ENCODE results near the gene SPATA32. TPM values are rescaled to one million over a fixed set of nuclear protein-coding genes. Genes with fewer than 3 reads are reported as not detected.

The SPATA32 gene
- total RNA-seq, 2 experiments from 2014 or later = 0.21 to 0.25 TPM

DNA sequence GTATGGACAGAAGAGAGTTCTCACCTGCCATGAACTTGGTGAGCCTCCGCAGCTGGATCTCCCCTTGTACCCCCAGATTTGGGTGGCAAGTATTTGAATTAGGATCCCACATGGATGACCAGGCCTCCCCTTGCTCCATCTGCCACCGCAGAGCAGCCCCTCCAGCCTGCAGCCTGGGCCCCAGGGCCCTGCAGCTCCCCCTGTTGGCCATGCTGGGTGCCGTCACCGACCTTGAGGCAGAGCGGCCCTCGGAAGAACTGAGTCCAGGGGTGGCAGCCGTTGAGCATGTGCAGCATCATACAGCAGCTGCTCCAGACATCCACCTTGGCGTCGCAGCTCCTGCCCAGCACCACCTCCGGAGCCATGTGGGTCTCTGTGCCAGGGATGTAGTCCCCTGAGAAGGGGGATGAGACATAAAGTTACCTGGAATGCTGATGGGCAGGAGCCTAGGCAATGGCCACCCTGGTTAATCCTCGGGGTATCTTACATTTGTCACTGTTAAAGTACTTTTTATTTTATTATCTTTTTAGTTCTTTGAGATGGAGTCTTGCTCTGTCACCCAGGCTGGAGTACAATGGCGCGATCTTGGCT is 9.0 kb upstream of the SPATA32 start:
- peak; percentile 78 for DNase-seq
- Mint-ChIP-seq H3K27ac (peak overlapping the region; percentile 47), H3K36me3 (ENCODE audit: low read depth) (peaks cover 71% of the 10 kb centered on the region), H3K27me3 (no peaks in the 10 kb centered on the region), H3K4me3 (no peak overlapping the region), H3K4me1 (peaks cover 18% of the 10 kb centered on the region), H3K9me3 (ENCODE audit: low read depth) (no peaks in the 10 kb centered on the region)
- ChIA-PET POLR2A (no interaction called here), CTCF (interaction anchor here (0.6 to 3.5 kb wide), 13 partner anchors 12 to 206 kb away, joined by 3 to 38 read pairs (median 4); no protein-coding TSS in a partner anchor)
- peak; percentile 75 for ATAC-seq
- intact Hi-C loops (cut with DNase I, micrococcal nuclease) = loop anchor here in 1 of 2 experiments (1.0 kb wide), 1 partner anchor 52 kb away; no protein-coding TSS in a partner anchor

DNA sequence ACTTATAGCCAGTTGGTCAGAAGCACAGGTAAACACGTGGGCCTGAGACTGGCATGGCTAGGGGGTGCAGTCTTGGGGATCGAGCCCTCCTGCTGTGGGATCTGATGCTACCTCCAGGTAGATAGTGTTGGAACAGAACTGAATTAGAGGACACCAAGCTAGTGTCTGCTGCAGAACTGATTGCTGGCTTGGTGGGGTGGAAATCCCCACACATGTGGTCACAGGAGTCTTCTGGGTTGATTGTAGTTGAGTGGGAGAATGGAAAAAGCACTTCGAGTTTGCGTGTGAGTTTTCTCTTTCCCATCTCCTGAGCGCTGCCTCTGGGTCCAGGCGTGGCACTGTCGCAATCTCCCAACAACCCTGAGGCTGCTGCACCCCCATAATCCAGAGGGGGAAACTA is 8.0 kb upstream of the SPATA32 start:
- ATAC-seq = peak; percentile 31
- Mint-ChIP-seq H3K27me3 (no peaks in the 10 kb centered on the region), H3K4me1 (peaks cover 18% of the 10 kb centered on the region), H3K4me3 (no peak overlapping the region), H3K9me3 (ENCODE audit: low read depth) (no peaks in the 10 kb centered on the region), H3K27ac (peak overlapping the region; percentile 1), H3K36me3 (ENCODE audit: low read depth) (peaks cover 74% of the 10 kb centered on the region)
- CTCF ChIA-PET = interaction anchor here (0.9 to 5.0 kb wide), 7 partner anchors 7 to 120 kb away, joined by 3 to 26 read pairs (median 5); no protein-coding TSS in a partner anchor
- POLR2A ChIA-PET = no interaction called here
- DNase-seq = no peak
- intact Hi-C loops (cut with DNase I, micrococcal nuclease) = no loop called here

DNA sequence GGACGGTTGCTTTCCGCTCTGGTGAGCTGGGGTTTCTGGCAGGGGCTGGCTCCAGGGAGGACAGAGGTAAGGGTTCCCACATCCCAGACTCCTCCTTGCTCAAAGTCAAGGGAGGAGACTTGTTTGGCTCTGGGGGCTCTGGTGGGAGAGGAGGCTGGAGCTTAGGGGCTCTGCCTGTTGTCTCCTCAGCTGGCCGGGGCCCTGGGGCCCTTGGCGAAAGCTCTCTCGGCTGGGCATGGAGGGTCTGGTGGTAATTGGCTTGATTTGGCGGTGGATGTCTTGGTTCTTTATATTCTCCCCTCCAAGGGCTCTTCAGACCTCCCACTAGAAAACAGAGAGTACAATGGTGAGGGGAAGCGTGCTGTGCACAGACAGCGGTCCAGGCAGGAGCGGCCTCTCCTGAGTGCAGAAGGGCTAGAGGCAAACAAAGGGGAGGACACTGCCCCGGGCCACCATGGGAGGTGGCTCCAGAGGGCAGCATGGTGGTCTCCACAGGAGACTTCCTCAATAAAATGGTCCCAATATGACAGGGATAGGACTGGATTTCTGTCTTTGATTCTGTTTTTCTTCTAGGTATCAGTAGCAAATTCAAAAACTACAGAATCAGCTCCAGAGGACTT is 5.7 kb upstream of the SPATA32 start:
- peaks cover 73% of the 10 kb centered on the region for H3K36me3 Mint-ChIP-seq (ENCODE audit: low read depth)
- DNase-seq (no peak), ATAC-seq (no peak)
- POLR2A ChIA-PET = interaction anchor here (0.7 to 1.7 kb wide), 3 partner anchors 11 to 53 kb away, joined by 3 to 4 read pairs (median 3); no protein-coding TSS in a partner anchor
- H3K9me3 Mint-ChIP-seq (ENCODE audit: low read depth) = no peaks in the 10 kb centered on the region
- no peak overlapping the region for H3K27ac Mint-ChIP-seq
- intact Hi-C loops (cut with DNase I, micrococcal nuclease) = no loop called here
- H3K4me1 Mint-ChIP-seq = peaks cover 25% of the 10 kb centered on the region
- H3K27me3 Mint-ChIP-seq = no peaks in the 10 kb centered on the region
- no peak overlapping the region for H3K4me3 Mint-ChIP-seq
- CTCF ChIA-PET = interaction anchor here (0.6 to 5.0 kb wide), 9 partner anchors 9 to 644 kb away, joined by 3 to 26 read pairs (median 4); no protein-coding TSS in a partner anchor

DNA sequence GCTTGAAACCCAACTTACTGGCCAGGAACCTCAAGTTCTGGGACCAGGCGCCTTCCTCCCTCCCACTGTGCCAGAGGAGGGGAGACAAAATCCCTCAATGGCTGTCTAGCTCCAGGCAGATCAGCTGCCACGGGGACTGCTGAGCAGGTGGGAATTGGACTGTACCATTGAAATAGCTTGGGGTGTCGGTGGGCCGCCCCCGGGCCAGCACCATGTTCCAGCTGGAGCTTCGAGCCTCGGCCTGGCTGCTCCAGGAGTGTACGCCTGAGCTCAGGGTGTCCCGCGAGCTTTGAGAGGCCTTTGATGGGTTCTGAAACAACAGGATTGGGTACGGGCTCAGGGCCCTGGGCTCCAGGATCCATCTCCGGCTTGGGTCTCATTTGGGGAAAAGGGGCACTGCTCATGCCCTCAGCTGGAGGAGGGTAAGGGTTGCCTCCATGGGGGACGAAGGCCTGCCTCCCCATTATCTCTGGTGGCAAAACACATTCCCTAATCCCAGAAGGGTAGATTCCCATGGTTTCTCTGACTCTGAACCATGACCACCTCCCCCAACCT is 4.6 kb upstream of the SPATA32 start:
- ChIA-PET POLR2A (interaction anchor here (0.7 to 1.7 kb wide), 3 partner anchors 10 to 175 kb away, joined by 3 to 4 read pairs (median 3); no protein-coding TSS in a partner anchor), CTCF (interaction anchor here (0.5 to 5.0 kb wide), 11 partner anchors 8 to 1129 kb away, joined by 3 to 26 read pairs (median 4); no protein-coding TSS in a partner anchor)
- H3K27me3 Mint-ChIP-seq = no peaks in the 10 kb centered on the region
- no peak overlapping the region for H3K4me3 Mint-ChIP-seq
- peaks cover 28% of the 10 kb centered on the region for H3K4me1 Mint-ChIP-seq
- H3K9me3 Mint-ChIP-seq (ENCODE audit: low read depth) = no peaks in the 10 kb centered on the region
- H3K36me3 Mint-ChIP-seq (ENCODE audit: low read depth) = peaks cover 63% of the 10 kb centered on the region
- H3K27ac Mint-ChIP-seq = no peak overlapping the region
- DNase-seq (no peak), ATAC-seq (no peak)
- intact Hi-C loops (cut with DNase I, micrococcal nuclease) = no loop called here

DNA sequence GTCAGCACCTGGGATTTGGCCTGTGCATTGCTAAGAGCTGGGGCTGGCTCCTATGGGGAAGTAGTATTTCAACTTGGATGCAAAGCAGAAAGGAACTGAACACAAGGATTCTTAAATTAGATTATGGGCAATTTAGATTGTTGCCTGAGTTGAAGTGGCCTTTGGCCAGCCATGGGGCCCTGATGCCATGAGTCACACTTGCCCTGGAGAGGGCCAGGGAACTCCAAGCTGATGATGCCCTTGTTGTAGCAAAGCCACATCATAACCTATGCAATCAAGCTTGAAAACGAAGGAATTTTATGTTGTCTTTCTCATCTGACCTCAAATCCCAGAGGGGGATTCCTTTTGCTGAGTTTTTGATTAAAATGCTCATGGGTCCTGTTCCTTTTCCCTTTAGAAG is 3.9 kb upstream of the SPATA32 start:
- ChIA-PET POLR2A (interaction anchor here (0.7 to 1.7 kb wide), 2 partner anchors 9 to 474 kb away, joined by 4 to 7 read pairs; no protein-coding TSS in a partner anchor), CTCF (interaction anchor here (0.6 to 5.0 kb wide), 8 partner anchors 10 to 594 kb away, joined by 3 to 26 read pairs (median 4); no protein-coding TSS in a partner anchor)
- no peak overlapping the region for H3K4me3 Mint-ChIP-seq
- no peak for DNase-seq
- H3K36me3 Mint-ChIP-seq (ENCODE audit: low read depth) = peaks cover 60% of the 10 kb centered on the region
- no peak for ATAC-seq
- peaks cover 29% of the 10 kb centered on the region for H3K4me1 Mint-ChIP-seq
- intact Hi-C loops (cut with DNase I, micrococcal nuclease) = no loop called here
- peak overlapping the region; percentile 19 for H3K27ac Mint-ChIP-seq
- no peaks in the 10 kb centered on the region for H3K9me3 Mint-ChIP-seq (ENCODE audit: low read depth)
- H3K27me3 Mint-ChIP-seq = no peaks in the 10 kb centered on the region

DNA sequence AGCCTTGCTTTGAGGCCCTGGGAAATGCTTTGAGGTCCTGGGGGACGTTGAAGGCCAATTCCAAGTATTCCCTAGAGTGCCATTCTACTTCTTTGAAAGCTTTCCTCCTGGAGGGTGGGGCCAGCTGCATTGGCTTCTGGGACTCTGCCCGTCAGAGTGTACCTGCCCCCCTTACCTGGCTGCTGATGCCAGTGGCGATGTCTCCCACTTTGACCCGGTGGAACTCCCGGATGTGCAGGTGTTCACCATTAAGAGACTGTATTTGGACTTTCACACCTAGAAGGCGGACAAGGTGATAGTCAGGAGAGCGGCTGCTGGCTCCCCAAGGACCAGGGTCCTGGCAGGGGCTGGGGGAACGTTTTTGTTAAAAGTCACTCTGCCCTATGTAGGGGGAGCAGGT is 3.1 kb upstream of the SPATA32 start:
- Mint-ChIP-seq H3K4me3 (no peak overlapping the region), H3K36me3 (ENCODE audit: low read depth) (peaks cover 55% of the 10 kb centered on the region), H3K4me1 (peaks cover 20% of the 10 kb centered on the region), H3K27me3 (no peaks in the 10 kb centered on the region), H3K9me3 (ENCODE audit: low read depth) (no peaks in the 10 kb centered on the region), H3K27ac (no peak overlapping the region)
- POLR2A ChIA-PET = no interaction called here
- DNase-seq (no peak), ATAC-seq (no peak)
- CTCF ChIA-PET = interaction anchor here (0.9 to 5.0 kb wide), 5 partner anchors 9 to 121 kb away, joined by 3 to 26 read pairs (median 7); no protein-coding TSS in a partner anchor
- intact Hi-C loops (cut with DNase I, micrococcal nuclease) = loop anchor here in 1 of 2 experiments (5.0 kb wide), 1 partner anchor 122 kb away; no protein-coding TSS in a partner anchor

DNA sequence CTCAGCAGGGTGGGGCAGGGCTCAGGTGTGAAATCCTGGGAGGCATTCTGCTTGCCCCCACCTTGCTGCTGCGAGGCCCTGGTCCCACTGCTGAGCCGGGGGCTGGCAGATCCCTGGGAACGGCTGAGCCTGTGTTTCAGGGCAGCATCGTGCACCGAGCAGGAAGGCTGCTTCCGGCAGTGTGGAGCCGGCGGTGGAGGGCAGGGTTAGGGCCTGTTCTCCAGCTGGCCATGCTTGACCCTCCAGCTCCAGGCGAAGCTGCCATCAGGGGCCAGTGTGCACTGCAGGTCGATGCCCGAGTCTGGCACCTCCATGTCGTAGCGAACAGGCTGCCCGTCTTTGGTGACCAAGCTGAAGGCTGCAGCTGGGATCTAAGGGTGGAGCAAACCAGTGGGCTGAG is 2.5 kb upstream of the SPATA32 start:
- CTCF ChIA-PET = interaction anchor here (0.9 to 2.4 kb wide), 4 partner anchors 12 to 121 kb away, joined by 3 to 13 read pairs (median 4); no protein-coding TSS in a partner anchor
- intact Hi-C loops (cut with DNase I, micrococcal nuclease) = loop anchor here in 1 of 2 experiments (5.0 kb wide), 1 partner anchor 123 kb away; no protein-coding TSS in a partner anchor
- POLR2A ChIA-PET = no interaction called here
- ATAC-seq = no peak
- no peak overlapping the region for H3K4me3 Mint-ChIP-seq
- H3K4me1 Mint-ChIP-seq = peaks cover 18% of the 10 kb centered on the region
- peaks cover 51% of the 10 kb centered on the region for H3K36me3 Mint-ChIP-seq (ENCODE audit: low read depth)
- no peak overlapping the region for H3K27ac Mint-ChIP-seq
- no peaks in the 10 kb centered on the region for H3K27me3 Mint-ChIP-seq
- DNase-seq = no peak
- H3K9me3 Mint-ChIP-seq (ENCODE audit: low read depth) = no peaks in the 10 kb centered on the region

DNA sequence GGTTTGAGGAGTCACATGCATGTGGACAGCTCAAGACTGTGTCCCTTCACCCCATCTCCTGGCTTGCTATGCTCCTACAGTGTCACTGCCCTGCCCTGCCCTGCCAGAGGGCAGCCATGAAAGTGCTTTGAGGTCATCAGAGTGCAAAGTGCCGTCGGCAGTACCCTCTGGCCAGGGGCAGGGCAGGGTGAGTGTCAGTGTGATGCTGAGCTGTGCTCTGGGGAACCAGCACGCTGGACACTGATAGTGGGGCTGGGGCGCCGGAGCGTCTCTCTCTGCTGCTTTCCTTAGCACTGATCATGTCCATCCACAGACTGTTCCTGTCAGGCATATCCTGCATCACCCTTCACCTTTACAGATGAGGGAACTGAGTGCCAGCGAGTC is 1.6 kb upstream of the SPATA32 start:
- POLR2A ChIA-PET = interaction anchor here (1.2 to 1.4 kb wide), 2 partner anchors 44 to 114 kb away, joined by 3 to 4 read pairs; no protein-coding TSS in a partner anchor
- H3K27me3 Mint-ChIP-seq = no peaks in the 10 kb centered on the region
- CTCF ChIA-PET = interaction anchor here (0.6 to 2.4 kb wide), 7 partner anchors 8 to 121 kb away, joined by 3 to 13 read pairs (median 3); no protein-coding TSS in a partner anchor
- no peak for ATAC-seq
- no peak for DNase-seq
- peaks cover 21% of the 10 kb centered on the region for H3K4me1 Mint-ChIP-seq
- no peak overlapping the region for H3K27ac Mint-ChIP-seq
- no peak overlapping the region for H3K4me3 Mint-ChIP-seq
- intact Hi-C loops (cut with DNase I, micrococcal nuclease) = loop anchor here in 1 of 2 experiments (2.0 to 5.0 kb wide), 2 partner anchors 15 to 124 kb away; no protein-coding TSS in a partner anchor
- peaks cover 42% of the 10 kb centered on the region for H3K36me3 Mint-ChIP-seq (ENCODE audit: low read depth)
- H3K9me3 Mint-ChIP-seq (ENCODE audit: low read depth) = no peaks in the 10 kb centered on the region

DNA sequence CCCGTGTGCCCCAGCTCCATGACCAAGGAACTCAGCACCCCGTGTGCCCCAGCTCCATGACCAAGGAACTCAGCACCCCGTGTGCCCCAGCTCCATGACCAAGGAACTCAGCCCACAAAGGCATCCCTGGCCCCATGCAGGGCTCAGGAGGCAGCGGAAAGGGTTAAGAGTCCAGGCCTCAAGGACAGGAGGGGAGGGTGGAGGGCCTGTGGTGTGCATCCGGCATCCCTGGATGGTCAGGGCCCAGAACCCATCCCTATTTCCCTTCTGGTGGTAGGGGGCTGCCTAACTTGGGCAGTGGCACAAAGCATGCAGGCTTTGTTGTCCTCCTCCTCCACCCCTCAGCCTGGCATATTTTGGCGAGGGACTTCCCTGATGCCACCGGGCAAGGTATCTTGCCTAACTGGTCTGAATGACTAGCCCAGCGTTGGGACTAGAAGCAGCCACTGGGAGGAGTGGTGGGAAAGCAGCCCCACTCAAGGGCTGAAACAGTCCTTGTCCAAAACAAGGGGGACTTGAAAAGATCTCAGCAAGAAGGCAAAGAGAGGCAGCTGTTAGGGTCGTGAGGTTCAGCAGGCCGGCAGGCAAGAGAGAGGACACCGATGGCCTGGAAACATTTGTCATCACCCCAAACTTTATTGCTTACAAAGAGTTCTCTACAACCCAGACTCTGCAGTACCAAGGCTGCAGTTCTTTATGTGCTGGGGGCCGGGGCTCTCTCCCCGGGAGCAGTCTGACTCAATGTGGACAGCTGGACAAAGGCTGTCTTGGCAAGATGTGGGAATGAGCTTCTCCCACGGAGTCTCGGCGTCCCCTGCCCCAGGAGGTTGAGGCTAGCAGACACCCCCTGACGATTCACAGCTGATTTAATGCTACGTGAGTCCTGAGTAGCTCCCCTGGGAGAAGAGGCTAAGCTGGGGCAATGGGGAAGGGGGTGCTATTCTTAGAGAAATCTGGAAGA is 902 bp upstream of the SPATA32 start:
- H3K9me3 Mint-ChIP-seq (ENCODE audit: low read depth) = no peaks in the 10 kb centered on the region
- ATAC-seq (peak; percentile 1), DNase-seq (no peak)
- peaks cover 25% of the 10 kb centered on the region for H3K4me1 Mint-ChIP-seq
- H3K36me3 Mint-ChIP-seq (ENCODE audit: low read depth) = peaks cover 36% of the 10 kb centered on the region
- H3K27me3 Mint-ChIP-seq = no peaks in the 10 kb centered on the region
- POLR2A ChIA-PET = interaction anchor here (1.2 to 1.4 kb wide), 2 partner anchors 44 to 114 kb away, joined by 3 to 4 read pairs; no protein-coding TSS in a partner anchor
- peak overlapping the region; percentile 59 for H3K4me3 Mint-ChIP-seq
- CTCF ChIA-PET = interaction anchor here (0.6 to 2.4 kb wide), 7 partner anchors 9 to 121 kb away, joined by 3 to 13 read pairs (median 3); no protein-coding TSS in a partner anchor
- intact Hi-C loops (cut with DNase I, micrococcal nuclease) = loop anchor here (1.0 to 5.0 kb wide), 3 partner anchors 14 to 125 kb away; no protein-coding TSS in a partner anchor
- peak overlapping the region; percentile 72 for H3K27ac Mint-ChIP-seq

DNA sequence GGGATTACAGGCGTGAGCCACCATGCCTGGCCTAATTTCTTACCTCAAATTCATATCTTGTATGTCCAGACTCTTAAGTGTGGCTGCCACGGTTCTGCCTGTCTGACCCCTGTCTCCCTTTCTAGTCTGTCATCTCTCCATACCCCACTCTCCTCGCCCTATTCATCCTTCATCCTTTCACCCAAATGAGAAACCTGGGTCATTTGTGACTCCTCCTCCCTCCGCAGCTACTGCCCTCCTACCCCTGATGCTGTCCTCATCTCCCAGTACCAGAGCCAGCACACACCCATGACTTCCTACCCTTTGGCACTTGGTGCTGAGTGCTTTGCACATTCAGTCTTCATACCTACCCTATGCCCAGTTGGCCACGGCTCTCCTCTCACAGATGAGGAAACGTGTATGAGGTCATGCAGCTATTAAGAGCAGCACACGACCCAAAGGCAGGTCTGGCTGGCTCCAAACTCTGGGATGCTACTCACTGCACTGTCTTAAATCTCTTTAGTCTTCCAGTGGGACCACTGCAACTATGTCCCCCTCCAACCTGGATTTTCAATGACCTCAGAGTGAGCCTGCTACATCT is 1.6 kb downstream of the SPATA32 start:
- H3K4me3 Mint-ChIP-seq = no peak overlapping the region
- H3K4me1 Mint-ChIP-seq = peaks cover 45% of the 10 kb centered on the region
- no peaks in the 10 kb centered on the region for H3K9me3 Mint-ChIP-seq (ENCODE audit: low read depth)
- intact Hi-C loops (cut with DNase I, micrococcal nuclease) = loop anchor here in 1 of 2 experiments (5.0 kb wide), 1 partner anchor 127 kb away; no protein-coding TSS in a partner anchor
- DNase-seq = no peak
- no peaks in the 10 kb centered on the region for H3K27me3 Mint-ChIP-seq
- H3K36me3 Mint-ChIP-seq (ENCODE audit: low read depth) = peaks cover 20% of the 10 kb centered on the region
- ATAC-seq = no peak
- ChIA-PET POLR2A (interaction anchor here (0.8 kb wide), 1 partner anchor 12 kb away, joined by 5 read pairs; no protein-coding TSS in a partner anchor), CTCF (interaction anchor here (0.8 to 2.0 kb wide), 3 partner anchors 13 to 125 kb away, joined by 4 to 8 read pairs (median 7); partner anchors contain the start of gene ACBD4)
- peak overlapping the region; percentile 53 for H3K27ac Mint-ChIP-seq
